ENCODE results near the gene CTSZ.

CTSZ gene

GRCh38 chr20:59044796-59045195 lies 37.7 kb upstream of the CTSZ start:
- H3K27ac ChIP-seq: no peak overlapping the region

GRCh38 chr20:59044295-59044694 lies 37.2 kb upstream of the CTSZ start:
- TF ChIP-seq, protein P1, sequence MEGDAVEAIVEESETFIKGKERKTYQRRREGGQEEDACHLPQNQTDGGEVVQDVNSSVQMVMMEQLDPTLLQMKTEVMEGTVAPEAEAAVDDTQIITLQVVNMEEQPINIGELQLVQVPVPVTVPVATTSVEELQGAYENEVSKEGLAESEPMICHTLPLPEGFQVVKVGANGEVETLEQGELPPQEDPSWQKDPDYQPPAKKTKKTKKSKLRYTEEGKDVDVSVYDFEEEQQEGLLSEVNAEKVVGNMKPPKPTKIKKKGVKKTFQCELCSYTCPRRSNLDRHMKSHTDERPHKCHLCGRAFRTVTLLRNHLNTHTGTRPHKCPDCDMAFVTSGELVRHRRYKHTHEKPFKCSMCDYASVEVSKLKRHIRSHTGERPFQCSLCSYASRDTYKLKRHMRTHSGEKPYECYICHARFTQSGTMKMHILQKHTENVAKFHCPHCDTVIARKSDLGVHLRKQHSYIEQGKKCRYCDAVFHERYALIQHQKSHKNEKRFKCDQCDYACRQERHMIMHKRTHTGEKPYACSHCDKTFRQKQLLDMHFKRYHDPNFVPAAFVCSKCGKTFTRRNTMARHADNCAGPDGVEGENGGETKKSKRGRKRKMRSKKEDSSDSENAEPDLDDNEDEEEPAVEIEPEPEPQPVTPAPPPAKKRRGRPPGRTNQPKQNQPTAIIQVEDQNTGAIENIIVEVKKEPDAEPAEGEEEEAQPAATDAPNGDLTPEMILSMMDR (IDR thresholded peaks at IDR 0.05): no peak
- TF ChIP-seq ZFX (IDR thresholded peaks at IDR 0.05; ENCODE audit: borderline replicate concordance): no peak
- H3K27ac ChIP-seq: no peak overlapping the region

More at GRCh38 chr20:59044796-59045195, 37.7 kb upstream of the CTSZ start:
- no peak for TF ChIP-seq ZFX (IDR thresholded peaks at IDR 0.05; ENCODE audit: borderline replicate concordance)
- TF ChIP-seq, protein P1 (IDR thresholded peaks at IDR 0.05): no peak

DNA sequence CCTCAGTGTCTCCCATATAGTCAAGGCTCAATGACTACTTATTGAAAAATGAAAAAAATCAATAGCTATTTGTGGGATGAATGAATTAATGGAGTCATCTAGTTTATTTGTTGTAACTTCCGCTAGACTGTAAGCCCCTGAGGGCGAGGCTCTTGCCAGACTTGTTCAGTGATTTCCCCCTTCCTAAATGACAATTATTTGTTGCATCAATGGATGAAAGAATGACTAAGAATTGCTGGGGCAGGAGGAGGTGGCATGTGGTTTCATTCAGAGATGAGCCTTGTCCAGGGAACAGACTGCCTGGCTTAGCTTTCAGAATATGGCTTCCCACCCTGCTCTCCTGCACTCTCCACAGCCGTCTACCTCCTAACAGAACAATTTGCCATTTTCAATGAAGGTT lies 36.6 kb upstream of the CTSZ start:
- no peak overlapping the region for H3K27ac ChIP-seq
- TF ChIP-seq ZFX (IDR thresholded peaks at IDR 0.05; ENCODE audit: borderline replicate concordance): no peak
- TF ChIP-seq, protein P1 (IDR thresholded peaks at IDR 0.05): no peak

GRCh38 chr20:59042796-59043631 lies 36.0 kb upstream of the CTSZ start:
- peak overlapping the region; percentile 66 for H3K27ac ChIP-seq
- TF ChIP-seq, protein P1 (IDR thresholded peaks at IDR 0.05): no peak
- TF ChIP-seq ZFX (IDR thresholded peaks at IDR 0.05; ENCODE audit: borderline replicate concordance): no peak

GRCh38 chr20:59042151-59042795 lies 35.2 kb upstream of the CTSZ start, which contains the start of gene PRELID3B:
Gene PRELID3B, minus strand, starts transcription at chr20:59042786. Its CDS starts 56 bp downstream, at chr20:59042730.
- peak within 1 kb of the TSS; percentile 66 for H3K27ac ChIP-seq
- TF ChIP-seq, protein P1 (IDR thresholded peaks at IDR 0.05): no peak
- TF ChIP-seq ZFX (IDR thresholded peaks at IDR 0.05; ENCODE audit: borderline replicate concordance): no peak

GRCh38 chr20:59041487-59041886 lies 34.4 kb upstream of the CTSZ start:
- H3K27ac ChIP-seq: peak overlapping the region; percentile 66; the same call in 1 of the 2 replicates

DNA sequence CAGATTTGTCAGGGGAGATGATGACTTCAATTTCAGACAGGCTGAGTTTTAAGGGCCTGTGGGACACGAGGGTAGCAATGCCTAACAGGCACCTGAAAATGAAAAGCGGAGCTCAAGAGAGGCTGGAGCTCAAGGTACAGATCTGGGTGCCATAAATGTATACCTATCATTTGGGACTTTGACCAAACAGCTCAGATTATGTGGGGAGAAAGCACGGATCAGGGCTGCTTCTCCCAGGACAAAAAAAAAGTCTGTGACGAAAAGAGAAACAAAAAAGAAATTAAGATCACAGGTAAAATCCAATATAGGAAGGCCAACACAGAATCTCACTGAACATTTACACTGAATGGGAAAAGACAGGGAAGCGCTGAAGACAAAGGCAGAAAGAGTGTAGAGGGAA lies 33.6 kb upstream of the CTSZ start:
- H3K27ac ChIP-seq: no peak overlapping the region
- TF ChIP-seq, protein P1 (IDR thresholded peaks at IDR 0.05): no peak
- TF ChIP-seq ZFX (IDR thresholded peaks at IDR 0.05; ENCODE audit: borderline replicate concordance): no peak
